Stimulated activated CD4-positive, alpha-beta T cell treated with anti-CD3 and anti-CD28 coated beads, Interleukin-1b, Interleukin-23, amount 100 ng/mL, for 24 hours (primary cell): ENCODE results near the gene PRSS8.
A peak's percentile ranks its signal among the peaks of the same experiment; 100 is the strongest.
"Not testable (repeated sequence)": the region's sequence is repeated elsewhere in the genome, so short reads cannot be mapped to it uniquely, and the experiment has no call there.

Experiments used
- DNase-seq, 4 experiments: peaks; one replicate each; pipeline ENCODE4 v3.0.0-alpha.2; 2020; ENCODE audit warnings: low read depth in 4 of 4, low spot score in 1 of 4

Gene PRSS8

GRCh38 chr16:31145398-31145990 lies 10.0 kb upstream of the PRSS8 start:
- no peak for DNase-seq

DNA sequence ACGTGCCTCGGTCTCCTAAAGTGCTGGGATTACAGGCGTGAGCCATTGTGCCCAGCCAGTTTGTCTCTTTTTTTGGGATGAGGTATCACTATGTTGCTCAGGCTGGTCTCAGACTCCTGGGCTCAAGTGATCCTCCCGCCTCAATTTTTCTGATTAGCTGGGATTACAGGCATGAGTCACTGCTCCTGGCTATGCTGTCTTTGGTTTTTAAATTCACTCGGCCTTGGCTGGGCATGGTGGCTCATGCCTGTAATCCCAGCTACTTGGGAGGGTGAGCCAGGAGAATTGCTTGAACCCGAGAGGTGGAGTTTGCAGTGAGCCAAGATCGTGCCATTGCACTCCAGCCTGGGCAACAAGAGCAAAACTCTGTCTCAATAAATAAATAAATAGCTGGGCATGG lies 8.9 kb upstream of the PRSS8 start:
- not testable (repeated sequence) for DNase-seq

GRCh38 chr16:31143694-31144148 lies 8.2 kb upstream of the PRSS8 start:
- no peak for DNase-seq

- no peak for DNase-seq
These were observed 7.6 kb upstream of the PRSS8 start for GRCh38 chr16:31143011-31143693.

DNA sequence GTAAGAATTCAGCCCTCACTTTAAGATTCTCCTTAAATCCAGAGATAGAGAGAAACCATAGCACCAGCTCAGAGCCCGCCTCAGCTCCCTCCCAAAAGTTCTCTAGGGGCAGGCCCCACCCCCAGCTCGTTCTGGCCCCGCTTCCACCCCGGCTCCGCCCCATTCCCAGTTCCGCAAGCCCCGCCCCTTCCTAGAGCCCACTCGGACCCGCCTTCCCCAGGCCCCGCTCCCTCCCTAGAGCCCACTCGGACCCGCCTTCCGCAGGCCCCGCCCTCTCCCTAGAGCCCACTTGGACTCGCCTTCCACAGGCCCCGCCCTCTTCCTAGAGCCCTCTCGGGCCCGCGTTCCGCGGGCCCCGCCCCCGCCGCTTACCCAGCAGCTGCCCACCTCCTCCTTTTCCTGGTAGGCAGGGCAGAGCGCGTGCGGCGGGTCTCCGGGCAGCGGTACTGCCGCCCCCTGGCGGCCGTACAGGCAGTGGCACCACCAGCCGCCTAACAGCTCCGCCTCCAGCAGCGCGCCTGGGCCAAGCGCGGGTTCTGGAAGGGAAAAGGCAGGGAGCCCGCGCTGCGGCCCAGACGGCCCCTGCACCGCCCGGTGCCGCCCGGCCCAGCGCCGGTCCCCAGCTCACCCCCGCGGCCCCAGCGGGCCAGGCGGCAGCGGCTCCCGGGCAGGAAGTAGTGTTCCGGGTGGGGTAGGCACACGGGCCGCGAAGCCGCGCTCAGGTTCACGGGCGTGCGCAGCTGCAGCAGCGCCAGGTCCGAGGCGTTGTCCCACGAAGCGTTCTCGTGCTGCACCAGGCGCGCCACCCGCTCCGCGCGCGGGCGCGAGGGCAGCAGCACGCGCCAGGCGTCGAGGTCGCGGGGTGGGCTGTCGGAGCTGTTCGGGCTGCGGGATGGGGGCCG lies 6.8 kb upstream of the PRSS8 start:
- peak; percentile 93 to 98 (median 98) for DNase-seq

- DNase-seq = no peak
These were observed 6.1 kb upstream of the PRSS8 start for GRCh38 chr16:31141489-31142108.

GRCh38 chr16:31141071-31141469 lies 5.5 kb upstream of the PRSS8 start:
- not testable (repeated sequence) for DNase-seq

- DNase-seq = no peak
These were observed 3.4 kb upstream of the PRSS8 start for GRCh38 chr16:31138621-31139578.

- DNase-seq = not testable (repeated sequence)
These were observed 1.4 kb upstream of the PRSS8 start for GRCh38 chr16:31136822-31137499.

DNA sequence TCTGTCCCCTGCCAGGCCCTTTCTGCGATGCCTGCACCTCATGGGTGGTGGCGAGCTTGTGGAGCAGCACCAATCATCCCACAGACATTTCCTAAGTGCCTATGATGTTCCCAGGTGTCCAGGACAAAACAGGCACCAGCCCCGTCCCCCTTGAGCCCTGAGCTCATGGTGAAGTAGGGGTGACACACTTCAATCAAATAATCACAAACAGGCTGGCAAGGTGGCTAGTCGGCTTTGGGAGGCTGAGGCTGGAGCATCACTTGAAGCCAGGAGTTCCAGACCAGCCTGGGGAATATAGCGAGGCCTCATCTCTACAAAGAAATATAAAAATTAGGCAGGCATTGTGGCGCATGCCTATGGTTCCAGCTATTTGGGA lies 748 bp upstream of the PRSS8 start:
- no peak for DNase-seq

DNA sequence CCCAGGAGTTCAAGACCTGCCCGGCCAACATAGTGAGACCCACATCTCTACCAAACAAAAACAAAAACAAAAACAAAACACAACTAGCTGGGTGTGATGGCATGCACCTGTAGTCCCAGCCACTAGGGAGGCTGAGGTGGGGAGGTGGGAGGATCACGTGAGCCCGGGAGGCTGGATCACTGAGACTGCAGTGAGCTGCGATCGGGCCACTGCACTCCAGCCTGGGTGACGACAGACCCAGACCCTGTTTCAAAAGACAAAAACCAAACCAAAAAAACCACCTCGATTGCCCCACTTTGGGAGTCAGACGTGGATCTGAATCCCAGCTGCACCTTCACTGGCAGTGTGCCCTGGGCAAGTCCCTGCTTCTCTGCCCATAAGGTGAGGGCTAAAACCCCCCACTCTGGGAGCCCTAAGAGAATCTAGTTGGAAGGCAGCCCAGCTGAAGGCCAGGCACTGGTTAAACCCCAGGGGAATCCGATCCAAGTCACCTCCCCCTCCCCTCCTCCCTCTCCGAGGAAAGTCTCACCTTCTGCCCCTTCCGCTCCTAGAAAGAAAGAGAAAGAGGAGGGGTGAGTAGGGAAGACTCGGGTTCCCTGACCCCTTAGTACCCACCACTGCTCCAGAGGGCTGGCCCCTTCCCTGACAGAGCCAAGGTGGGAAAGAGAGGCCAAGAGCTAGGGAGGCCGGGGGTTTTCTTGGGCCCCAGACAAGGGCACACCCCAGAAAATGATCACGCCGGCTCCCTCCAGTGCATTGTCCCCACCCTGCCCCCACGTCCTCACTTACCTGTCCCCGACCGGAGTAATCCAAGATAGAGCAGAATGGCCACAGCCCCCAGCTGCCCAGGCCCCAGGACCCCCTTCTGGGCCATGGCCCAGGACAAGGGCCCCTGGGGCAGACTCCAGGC lies 647 bp downstream of the PRSS8 start:
- DNase-seq = no peak

- no peak for DNase-seq
These were observed 1.4 kb downstream of the PRSS8 start for GRCh38 chr16:31134091-31134571.

- no peak for DNase-seq
These were observed 2.5 kb downstream of the PRSS8 start for GRCh38 chr16:31133046-31133501.

DNA sequence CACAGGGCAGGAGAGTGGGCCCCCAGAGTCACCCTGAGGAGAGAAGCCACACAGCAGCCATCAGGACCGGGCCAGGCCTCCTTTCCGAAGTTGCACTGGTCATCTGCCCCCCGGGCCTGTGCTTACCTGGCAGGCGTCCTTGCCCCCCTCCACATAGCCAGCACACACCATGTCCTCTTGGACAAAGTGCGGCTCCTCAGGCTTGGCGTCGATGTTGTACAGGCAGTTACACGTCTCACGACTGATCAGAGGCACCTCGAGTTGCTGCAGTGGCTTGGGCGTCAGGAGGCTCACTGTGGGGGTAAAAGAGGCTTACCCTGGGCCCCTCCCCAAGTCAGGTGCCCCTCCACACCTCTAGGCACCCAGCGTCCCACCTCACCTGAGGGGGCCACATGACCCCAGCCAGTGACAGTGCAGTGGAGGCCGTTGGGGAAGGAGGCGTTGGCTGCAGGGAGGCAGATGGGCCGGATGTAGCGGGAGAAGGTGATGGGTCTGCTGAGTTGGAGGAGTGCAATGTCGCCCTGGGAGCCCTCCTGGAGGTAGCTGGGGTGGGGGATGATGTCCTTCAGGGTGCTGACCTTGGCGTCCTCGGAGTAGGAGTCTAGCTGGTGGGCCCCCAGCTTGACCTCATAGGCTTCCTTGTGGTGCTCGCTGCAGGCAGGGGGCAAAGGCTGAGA lies 3.1 kb downstream of the PRSS8 start:
- DNase-seq = no peak

DNA sequence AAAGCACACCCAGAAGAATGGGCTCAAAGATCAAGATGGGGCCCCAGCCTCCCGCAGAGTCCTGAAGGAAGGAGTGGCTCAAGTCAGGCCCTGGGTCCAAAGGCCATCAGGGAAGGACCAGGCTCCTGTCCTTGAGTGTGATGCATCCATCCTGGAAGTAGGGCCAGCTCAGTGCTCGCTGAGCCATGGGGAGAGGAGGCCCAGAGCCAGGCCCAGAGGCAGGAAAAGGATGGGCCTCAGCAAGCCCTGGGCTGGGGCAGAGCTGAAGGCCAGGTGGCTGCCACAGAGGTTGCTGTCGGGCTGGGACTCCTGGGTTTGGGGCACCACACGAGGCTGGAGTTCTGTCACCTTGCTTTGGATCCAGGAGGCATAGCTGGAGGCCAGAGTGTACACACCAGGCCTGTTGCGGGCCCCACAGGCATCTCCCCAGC lies 3.7 kb downstream of the PRSS8 start:
- DNase-seq = no peak

DNA sequence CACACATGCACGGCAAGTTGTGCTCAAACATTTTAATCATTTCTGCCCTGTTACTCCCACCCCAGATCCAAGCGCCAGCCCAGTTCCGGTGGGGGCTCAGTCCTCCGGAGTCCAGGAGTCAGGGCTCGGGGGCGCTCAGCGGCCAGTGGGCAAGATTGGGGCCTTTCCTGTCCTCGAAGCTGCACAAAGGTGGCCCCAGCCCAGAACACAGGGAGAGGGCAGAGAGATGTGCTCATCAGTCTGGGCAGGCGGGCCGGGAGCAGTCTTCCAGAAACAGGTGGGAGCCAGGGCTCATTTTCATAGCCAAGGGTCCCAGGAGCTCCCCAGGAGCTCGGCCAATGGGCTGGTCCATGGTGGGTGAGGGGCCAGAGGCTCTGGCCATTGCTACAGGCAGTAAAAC lies 4.1 kb downstream of the PRSS8 start:
- no peak for DNase-seq

DNA sequence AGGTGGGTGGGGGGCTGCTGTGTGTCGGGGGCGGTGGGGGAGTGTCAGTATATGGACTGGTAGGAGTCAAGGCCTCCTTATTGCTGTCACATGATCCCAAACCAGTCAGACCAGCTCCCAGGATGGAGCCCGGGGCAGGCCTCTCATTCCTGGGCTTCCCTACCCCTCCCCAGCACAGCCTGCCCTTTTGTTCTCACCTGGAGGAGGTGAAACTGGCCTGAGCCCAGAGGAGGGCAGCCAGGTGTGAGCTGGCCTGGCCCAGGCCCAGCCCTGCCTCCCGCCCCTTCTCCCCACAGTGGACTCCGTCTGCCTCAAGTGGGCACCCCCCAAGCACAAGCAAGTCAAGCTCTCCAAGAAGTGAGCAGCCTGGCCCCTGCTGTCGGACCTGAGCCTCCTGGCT lies 4.6 kb downstream of the PRSS8 start:
- no peak for DNase-seq

DNA sequence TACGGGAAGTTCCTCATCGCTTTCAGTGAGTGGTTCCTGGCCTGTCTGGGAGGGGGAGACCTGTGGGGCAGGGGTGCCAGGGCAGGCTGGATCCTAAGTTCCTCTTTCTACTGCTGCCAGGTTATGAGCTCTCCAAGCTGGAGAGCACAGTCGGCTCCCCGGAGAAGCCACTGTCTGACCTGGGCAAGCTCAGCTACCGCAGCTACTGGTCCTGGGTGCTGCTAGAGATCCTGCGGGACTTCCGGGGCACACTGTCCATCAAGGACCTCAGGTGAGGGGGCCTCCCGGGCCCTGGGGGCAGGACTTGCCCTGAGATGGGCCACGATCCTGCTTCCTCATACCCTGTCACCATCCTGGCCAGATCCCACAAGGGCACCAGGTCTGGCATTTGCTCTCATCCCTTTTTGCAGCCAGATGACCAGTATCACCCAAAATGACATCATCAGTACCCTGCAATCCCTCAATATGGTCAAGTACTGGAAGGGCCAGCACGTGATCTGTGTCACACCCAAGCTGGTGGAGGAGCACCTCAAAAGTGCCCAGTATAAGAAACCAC lies 5.1 kb downstream of the PRSS8 start:
- no peak for DNase-seq
